GM19468 (cell line): Measurements from ENCODE around the gene TSC1.
"Not testable (repeated sequence)": the region's sequence is repeated elsewhere in the genome, so short reads cannot be mapped to it uniquely, and the experiment has no call there.

Experiments
- ATAC-seq: cut with Tn5 transposase; IDR thresholded peaks from one replicate; pipeline ENCODE4 v1.9.1; 2021; ENCODE audit warnings: mild to moderate bottlenecking, moderate library complexity, moderate number of reproducible peaks; ENCODE audit not compliant: unreplicated experiment; ENCODE audit errors: extremely low read depth

TSC1 gene

DNA sequence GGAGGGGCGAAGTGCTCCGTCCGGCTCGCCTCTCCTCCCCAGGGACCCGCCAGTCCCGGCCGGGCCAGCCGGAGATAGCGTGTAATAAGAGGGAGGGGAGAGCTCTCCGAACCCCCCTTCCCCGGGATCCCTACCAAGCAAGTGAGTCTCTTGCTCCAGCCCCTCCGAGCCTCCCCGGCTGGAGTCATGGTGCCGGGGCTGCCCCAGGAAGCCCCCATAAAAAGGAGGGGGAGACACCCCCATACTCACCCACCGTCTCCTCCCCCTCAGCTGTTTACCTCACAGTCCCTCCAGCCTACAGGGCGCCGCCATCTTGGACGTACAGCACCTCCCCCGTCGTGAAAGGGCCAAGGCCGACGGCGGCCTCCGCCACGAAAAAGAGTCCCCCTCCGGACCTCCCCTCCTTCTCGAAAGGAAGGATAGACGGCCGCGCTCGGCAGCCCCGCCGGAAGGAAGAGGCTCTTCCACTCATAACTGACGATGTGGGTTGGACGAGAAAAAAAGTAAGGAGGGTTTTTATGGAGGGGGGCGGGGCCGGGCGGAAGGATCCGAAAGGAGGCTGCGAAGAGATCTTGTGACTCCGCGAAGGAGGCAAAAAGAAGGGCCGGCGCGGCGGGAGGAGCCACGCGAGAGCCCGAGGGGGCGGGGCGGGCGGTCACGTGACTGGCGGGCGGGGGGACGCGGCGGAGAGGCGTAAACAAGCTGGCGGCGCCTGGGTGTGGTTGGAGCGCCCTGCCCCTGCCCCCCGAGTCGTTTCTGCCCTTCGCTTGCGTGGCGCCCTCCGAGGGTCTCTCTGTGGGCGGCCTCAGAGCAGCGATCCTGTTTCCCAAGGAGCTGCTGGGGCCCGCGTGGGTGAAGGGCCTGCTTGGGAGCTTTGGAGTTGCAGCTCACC lies at the start of gene TSC1:
Gene TSC1 (minus strand): TSS at position 323 of the 892 bp plus-strand sequence. CDS start 15,744 bp downstream, outside the sequence.
- ATAC-seq = no peak

DNA sequence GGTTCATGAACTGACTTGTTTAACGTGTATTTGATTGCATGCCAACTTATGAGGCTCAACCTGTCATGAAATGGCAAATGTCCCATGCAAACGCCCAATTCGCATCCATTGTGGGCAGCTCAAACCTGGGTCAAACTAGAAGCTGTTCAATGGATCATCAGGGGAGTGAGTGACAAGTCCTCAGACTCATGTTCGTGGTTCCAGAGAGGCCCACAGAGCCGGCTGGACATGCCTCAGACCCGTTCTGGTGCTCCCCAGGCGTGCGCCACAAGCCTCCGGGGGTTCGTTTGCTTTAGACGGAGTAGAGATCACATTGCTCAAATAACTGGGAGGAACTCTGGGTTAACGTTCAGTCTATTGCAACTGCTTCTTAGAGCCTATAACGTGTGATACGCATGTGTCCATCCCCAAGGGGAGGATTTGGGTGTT lies 49.1 kb upstream of the TSC1 start:
- ATAC-seq = no peak

DNA sequence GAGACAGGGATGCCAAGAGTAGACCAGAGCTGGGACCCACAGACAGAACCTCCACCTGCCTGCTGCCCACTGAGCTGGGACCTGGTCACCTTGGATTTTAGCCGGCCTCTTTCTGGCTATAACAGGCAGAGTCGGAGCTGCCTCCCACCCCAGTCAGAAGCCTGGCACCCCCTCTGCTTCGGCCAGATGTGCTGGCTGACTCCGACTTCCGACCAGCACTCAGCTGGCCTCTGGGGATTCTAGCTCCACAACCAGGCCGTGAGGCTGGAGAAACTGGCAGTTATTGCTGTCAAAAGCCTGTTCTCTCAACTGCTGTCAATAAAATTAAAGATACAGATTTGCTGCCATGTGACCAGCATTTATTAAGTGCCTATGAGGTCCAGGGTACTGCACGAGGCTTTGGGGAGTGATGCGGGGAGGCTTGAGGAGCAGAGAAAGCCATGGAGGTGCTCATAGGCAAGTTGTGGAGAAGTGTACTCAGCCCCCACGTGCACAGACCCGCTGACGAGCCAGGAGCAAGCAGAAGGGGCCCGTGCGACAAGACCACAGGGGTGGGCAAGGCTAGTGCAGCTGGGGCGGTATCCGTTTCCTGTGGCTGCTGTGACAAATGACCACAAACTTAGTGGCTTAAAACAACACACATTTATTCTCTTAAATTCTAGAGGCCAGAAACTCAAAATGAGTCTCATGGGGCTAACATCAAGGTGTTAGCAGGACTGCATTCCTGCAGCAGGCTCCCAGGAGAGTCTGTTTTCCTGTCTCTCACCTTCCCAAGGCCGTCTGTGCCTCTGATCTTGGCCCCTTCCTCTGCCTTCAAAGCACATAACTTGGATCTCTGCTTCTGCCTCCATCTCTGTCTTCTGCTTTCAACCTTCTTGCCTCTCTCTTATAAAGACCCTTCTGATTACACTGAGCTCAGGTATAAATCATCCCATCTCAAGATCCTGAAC lies 47.2 kb upstream of the TSC1 start:
- no peak for ATAC-seq

DNA sequence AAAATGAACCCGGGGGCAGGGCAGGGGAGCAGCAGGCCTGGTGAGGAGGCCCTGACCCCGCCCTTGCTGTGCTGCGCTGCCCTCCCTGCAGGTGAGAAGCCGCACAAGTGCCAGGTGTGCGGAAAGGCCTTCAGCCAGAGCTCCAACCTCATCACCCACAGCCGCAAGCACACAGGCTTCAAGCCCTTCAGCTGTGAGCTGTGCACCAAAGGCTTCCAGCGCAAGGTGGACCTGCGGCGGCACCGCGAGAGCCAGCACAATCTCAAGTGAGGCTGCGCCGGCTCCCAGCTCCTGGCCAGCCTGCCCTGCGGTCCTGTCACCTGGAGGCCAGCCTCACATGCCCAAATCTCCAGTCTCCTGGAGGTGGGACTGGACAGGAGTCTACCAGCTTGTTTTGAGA lies 46.4 kb upstream of the TSC1 start:
- no peak for ATAC-seq

DNA sequence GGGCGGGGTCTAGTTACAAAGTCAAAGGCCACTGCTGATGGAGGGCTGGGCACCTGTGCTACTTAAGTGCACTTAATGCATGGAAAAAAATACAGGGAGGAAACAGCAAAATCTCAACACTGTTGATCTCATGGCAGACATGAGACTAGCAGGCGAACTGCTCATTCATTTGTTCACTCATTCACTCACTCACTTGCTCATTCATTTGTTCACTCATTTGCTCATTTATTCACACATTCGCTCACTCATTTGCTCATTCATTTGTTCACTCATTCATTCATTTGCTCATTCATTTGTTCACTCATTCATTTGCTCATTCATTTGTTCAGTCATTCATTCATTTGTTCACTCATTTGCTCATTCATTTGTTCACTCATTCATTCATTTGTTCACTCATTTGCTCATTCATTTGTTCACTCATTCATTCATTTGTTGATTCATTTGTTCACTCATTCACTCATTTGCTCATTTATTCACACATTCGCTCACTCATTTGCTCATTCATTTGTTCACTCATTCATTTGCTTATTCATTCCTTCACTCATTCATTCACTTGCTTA lies 45.7 kb upstream of the TSC1 start:
- ATAC-seq = not testable (repeated sequence)

DNA sequence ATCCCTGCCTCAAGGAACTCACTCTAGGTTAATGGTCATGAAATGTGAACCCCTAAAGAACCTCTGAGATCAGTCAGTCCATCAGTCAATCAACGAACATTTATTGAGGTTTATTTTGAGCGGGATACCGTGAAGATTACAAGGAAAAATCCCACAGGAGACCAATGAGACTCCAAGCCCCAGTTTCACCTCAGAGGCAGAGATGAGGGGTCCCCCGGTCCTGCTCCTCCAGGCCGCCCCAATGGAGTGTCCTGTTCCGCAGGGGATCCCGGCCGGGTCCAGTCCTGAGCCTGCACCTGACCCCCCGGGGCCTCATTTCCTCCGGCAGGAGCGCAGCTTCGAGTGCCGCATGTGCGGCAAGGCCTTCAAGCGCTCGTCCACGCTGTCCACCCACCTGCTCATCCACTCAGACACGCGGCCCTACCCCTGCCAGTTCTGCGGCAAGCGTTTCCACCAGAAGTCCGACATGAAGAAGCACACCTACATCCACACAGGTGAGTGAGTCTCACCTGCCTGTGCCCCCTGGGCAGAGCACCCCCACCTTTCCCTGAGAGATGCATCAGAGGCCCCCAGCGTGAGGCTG lies 45.1 kb upstream of the TSC1 start:
- ATAC-seq = no peak

DNA sequence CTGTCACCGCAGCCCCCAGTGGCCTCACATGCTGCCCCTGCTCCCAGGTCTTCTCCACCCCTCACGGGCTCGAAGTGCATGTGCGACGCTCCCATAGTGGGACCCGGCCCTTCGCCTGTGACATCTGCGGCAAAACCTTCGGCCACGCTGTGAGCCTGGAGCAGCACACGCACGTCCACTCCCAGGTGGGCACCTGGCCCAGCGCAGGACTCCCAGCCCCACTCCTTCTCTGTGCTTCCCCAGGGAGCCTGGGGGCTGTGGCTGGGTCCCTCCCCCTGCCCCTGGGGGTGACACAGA lies 44.5 kb upstream of the TSC1 start:
- no peak for ATAC-seq

DNA sequence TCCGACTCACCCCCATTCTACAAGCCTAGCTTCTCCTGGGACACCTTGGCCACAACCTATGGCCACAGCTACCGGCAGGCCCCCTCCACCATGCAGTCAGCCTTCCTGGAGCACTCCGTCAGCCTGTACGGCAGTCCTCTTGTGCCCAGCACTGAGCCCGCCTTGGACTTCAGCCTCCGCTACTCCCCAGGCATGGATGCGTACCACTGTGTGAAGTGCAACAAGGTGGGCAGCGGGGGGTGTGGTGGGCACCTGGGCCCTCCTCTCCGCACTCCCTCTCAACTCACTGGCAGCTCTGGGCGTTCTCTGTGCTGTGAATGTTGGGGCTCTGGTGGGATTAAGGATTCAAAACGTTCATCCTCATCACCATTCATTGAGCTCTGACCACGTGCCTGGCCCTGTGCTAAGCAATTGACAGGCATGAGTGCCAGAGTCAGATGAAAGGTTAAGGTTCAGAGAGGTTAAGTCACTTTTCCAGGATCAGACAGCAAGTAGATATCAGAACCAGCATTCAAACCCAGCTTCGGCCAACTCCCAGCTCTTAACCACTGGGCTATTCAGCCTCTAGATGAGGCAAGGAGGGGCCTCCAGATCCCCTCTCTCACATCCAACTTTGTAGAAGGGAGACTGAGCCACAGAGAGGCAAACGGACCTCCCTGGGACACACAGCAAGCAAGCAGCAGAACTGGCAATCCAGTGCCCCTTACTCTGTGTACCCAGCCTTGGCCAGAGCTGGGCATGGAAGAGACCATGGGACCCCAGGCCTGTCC lies 44.0 kb upstream of the TSC1 start:
- ATAC-seq = no peak

DNA sequence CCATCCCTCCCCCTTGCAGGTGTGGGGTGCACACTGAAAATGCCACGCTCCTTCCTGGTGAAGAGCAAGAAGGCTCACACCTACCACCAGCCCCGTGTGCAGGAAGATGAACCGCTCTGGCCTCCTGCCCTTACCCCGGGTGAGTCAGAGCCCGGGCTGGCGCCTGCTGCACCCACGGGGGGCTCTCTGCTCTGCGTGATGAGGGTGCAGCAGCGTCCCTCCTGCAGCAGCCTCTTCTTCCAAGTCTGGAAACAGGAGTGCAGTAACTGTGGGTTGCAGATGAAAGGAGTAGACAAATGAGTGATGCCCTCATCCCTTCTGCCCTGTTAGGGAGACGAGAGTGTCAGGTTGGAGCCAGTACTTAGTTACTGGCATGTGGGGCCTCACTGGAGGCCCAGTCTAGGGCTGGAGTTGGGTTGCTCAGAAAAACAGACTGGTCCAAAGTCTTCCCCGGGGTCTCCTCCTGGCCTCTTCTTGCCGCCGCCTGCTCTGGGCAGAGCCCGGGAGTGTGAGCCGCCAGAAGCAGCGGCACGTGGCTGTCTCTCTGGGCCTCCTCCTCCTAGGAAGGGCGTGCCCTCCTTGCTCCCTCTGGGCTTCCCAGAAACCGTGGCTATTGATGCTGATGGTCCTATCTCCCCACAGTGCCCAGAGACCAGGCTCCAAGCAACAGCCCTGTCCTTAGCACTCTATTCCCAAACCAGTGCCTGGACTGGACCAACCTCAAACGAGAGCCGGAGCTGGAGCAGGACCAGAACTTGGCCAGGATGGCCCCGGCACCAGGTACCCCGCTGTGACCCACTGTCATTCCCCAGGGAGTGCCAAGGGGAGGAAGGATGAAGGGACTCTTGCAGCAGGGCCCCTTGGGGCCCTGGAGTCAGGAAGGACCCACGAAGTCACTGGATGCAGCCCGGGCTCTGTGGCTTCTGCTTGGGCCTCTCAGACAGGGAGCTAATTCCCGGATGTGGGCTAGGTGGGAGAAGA lies 42.5 kb upstream of the TSC1 start:
- no peak for ATAC-seq

DNA sequence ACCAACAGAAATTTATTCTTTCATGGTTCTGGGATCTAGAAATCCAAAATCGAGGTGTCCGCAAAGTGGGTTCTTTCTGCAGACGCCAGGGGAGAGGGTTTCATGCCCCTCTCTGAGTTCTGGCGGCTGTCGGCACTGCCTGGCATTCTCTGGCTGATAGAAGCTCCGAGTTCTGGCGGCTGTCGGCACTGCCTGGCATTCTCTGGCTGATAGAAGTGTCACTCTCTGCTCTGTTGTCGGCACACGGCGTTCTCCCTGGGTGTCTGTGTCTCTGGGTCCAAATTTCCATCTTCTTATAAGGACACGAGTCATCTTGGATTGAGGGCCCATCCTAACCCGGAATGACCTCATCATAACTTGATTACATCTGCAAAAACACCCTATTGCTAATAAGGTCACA lies 41.7 kb upstream of the TSC1 start:
- no peak for ATAC-seq

DNA sequence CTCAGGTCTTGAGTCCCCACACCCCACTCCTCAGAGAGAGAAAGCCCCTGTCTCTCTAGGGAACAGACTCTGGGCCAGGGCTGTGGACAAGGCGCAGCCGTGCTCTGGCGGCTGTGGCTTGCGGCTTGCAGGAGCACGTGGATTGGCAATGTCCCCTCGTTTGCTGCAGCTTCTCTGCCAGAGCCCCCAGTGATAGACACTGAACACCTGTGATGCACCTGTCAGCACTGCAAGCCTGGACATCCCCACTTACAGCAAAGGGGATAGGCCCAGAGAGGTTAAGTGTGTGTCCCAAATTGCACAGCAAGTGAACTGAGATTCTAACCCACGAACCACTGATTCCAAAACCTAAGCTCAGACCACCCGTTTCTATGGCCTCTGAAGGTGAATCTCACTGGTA lies 41.1 kb upstream of the TSC1 start:
- ATAC-seq = no peak

DNA sequence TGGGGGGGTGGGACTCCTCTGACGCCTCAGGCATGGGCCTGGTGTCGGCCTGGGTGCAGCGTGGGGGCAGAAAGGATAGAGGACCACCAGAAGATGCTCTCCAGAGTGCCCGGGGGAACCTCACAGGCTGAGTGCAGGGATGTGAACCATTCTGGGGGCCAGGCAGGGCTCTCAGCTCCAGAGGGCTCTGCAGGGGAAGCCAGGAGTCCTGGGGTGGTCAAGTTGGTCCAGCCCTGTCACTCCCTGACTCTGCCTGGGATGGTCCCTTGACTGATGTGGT lies 40.6 kb upstream of the TSC1 start:
- ATAC-seq = no peak

DNA sequence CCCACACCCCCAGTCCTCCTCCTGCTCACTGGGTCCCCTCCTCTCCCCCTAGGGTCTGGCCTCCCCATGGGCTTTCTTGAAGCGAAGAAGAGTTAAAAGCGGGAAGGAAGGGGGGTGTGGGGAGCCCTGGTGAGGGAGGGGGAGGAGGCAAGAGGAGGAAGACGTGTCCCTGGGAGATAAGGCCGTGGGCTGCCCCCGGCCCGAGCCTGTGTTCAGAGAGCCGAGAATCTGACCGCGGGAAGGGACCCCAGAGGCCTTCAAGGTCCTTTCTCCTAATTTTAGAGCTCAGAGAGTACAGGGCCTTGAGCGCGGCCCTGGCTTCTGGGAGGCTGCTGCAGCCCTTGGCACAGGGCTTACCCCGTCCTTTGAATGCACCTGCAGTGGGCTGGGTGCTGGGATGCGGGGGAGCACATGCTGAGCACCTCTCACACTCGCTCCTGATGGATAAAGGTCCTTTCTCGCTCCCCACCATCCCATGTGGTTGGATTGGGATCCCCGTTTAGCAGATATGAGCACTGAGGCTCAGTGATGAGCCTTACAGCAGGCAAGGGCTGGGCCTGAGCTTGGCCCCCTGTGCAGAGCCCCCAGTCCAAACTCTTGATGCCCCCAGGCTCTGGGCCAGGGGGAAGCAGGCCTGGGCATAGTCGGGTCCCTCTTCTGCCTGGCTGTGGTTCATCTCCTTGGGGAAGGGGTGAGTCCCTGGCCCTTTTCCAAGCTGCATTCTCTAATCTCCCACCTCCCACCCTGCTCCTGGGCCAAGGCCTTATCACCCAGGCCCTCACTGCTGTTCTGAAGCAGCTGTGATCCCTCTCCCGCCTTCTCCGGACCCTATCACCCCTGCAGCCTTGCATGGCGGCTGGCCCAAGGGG lies 40.0 kb upstream of the TSC1 start:
- ATAC-seq = no peak

DNA sequence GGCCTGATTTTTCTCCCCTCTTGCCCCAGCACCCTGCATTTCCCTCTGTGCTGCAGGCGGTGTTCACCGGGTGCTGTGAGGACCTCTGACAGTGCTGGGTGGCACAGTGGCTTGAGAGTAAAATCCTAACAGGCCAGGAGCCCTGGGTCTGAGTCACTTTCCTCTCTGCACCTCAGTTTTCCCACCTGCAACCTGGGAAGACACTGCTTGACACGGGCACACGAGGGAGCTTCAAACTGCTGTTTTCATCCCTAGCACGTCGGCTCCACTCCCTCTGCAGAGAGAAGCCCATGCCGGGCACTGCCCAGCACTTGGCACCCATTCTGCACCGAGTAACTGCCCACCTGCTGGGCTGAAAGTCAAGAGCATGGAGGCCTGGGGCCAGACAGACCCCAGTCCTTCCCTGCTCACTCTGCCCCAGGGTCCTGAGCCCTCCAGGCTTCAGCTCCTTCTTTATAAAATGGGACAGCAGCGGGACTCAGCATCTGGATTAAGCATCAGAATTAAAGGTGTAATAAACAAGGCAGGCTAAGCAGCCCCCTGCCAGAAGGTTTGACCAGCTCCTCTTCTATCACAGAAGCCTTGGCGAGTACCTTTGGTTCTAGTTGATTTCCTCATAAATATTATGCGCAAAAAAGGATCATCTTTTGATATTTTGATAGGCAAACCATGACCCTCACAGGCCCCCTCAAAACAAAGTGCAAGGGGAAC lies 39.2 kb upstream of the TSC1 start:
- ATAC-seq = no peak

DNA sequence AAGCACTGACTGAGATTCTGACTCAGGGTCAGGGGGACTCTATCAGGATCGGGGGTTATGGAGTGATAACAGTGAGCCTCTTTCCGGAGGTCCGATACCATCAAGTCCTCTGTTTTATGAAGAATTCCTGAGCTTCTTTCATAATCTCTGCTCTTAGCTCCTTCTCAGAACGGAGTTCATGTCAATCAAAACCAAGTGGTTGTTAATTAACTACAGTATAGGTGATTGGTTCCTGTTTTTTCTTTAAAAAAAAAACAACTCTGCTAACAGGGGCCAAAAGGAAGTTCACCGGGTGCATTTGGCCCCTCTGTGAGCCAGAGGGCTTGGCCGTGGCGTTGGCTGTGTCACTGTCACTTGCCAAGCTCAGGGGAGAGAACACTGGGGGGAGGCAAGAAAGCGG lies 38.0 kb upstream of the TSC1 start:
- no peak for ATAC-seq

DNA sequence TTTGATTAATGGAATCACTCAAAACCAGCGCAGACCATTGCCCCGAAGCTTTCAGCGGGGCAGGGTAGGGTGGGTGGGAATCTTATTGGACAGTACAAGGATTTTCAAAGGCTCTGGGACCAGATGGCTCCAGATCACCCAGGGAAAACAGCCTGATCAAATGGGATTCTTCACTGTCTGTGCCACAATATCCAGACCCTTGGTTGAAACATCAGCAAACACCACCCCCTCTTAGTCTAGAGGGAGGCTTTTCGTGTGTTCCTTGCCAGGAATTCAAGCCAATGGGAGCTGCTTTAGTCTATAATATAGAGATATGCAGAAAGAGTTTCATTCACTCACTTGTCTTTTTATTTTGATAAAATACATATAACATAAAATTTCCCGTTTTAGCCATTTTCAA lies 35.7 kb upstream of the TSC1 start:
- ATAC-seq = no peak

DNA sequence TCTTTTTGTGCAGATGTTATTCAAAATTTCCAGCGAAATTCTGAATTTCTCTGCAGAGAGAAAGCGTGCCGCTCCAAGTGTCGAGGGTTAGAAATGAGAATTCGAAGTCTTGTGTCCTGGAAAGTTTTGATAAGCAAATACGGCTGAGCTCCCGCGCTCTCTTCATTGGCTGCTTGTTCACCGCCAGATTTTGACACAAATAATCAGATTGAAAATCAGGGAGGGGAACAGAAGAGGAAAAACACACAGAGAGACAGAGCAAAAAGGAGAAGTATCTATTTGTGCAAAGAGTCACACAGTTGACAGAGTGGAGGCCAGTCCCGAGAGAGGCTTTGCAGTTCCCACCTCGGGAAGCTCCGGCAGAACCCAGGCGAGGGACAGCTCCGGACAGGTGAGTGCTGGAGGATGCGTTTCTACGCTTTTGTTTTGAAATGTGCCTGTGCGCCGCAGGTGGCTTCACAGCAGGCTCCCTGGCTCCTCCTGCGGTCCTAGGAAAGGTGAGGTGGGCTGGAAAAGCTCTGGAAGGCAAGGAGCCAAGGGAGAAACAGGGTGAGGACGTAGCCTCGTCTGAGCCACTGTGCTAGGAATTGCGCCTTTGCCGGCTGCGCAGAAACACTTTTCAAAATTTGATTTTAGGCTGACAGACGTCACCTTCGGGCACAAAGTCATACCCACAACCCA lies 34.2 kb upstream of the TSC1 start, which contains the start of gene GFI1B:
Gene GFI1B (plus strand): TSS at position 244 of the 681 bp plus-strand sequence. CDS start 7,985 bp downstream, outside the sequence.
- no peak for ATAC-seq
